Neural cell (in vitro differentiated cells): ENCODE results near the gene TMOD2.

Experiments
- EP300 ChIP-seq: fragments of 450-650 bp; conservative IDR thresholded peaks from 2 replicates; pipeline ENCODE4 v1.6.1; 2014; ENCODE audit warnings: antibody characterized with exemption, mild to moderate bottlenecking, moderate library complexity; ENCODE audit not compliant: poor library complexity, severe bottlenecking
- MXI1 ChIP-seq: fragments of 450-650 bp; conservative IDR thresholded peaks from 2 replicates; pipeline ENCODE4 v1.6.1; 2014; ENCODE audit warnings: antibody characterized with exemption, mild to moderate bottlenecking; ENCODE audit not compliant: poor library complexity, severe bottlenecking
- POLR2AphosphoS5 ChIP-seq: IDR thresholded peaks from 2 replicates; pipeline ENCODE4 v1.6.1; 2012
- RAD21 ChIP-seq: fragments of 450-650 bp; conservative IDR thresholded peaks from 2 replicates; pipeline ENCODE4 v1.6.1; 2014; ENCODE audit warnings: antibody characterized with exemption, mild to moderate bottlenecking, moderate library complexity
- TAF1 ChIP-seq: IDR thresholded peaks from 2 replicates; pipeline ENCODE4 v1.6.1; 2012; ENCODE audit warnings: low read depth
- TF ChIP-seq, protein P1 (sequence below): fragments of 450-650 bp; IDR thresholded peaks from 2 replicates; pipeline ENCODE4 v1.5.1; 2014; ENCODE audit warnings: antibody characterized with exemption, mild to moderate bottlenecking, moderate library complexity; ENCODE audit not compliant: poor library complexity, severe bottlenecking
- TF ChIP-seq, protein P2 (sequence below): IDR thresholded peaks from 2 replicates; pipeline ENCODE4 v1.6.1; 2012; ENCODE audit warnings: borderline replicate concordance

- TF ChIP-seq, protein P1, sequence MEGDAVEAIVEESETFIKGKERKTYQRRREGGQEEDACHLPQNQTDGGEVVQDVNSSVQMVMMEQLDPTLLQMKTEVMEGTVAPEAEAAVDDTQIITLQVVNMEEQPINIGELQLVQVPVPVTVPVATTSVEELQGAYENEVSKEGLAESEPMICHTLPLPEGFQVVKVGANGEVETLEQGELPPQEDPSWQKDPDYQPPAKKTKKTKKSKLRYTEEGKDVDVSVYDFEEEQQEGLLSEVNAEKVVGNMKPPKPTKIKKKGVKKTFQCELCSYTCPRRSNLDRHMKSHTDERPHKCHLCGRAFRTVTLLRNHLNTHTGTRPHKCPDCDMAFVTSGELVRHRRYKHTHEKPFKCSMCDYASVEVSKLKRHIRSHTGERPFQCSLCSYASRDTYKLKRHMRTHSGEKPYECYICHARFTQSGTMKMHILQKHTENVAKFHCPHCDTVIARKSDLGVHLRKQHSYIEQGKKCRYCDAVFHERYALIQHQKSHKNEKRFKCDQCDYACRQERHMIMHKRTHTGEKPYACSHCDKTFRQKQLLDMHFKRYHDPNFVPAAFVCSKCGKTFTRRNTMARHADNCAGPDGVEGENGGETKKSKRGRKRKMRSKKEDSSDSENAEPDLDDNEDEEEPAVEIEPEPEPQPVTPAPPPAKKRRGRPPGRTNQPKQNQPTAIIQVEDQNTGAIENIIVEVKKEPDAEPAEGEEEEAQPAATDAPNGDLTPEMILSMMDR = no peak
- TF ChIP-seq POLR2AphosphoS5 = no peak
- TF ChIP-seq RAD21 = no peak
- no peak for TF ChIP-seq MXI1
- TF ChIP-seq, protein P2, sequence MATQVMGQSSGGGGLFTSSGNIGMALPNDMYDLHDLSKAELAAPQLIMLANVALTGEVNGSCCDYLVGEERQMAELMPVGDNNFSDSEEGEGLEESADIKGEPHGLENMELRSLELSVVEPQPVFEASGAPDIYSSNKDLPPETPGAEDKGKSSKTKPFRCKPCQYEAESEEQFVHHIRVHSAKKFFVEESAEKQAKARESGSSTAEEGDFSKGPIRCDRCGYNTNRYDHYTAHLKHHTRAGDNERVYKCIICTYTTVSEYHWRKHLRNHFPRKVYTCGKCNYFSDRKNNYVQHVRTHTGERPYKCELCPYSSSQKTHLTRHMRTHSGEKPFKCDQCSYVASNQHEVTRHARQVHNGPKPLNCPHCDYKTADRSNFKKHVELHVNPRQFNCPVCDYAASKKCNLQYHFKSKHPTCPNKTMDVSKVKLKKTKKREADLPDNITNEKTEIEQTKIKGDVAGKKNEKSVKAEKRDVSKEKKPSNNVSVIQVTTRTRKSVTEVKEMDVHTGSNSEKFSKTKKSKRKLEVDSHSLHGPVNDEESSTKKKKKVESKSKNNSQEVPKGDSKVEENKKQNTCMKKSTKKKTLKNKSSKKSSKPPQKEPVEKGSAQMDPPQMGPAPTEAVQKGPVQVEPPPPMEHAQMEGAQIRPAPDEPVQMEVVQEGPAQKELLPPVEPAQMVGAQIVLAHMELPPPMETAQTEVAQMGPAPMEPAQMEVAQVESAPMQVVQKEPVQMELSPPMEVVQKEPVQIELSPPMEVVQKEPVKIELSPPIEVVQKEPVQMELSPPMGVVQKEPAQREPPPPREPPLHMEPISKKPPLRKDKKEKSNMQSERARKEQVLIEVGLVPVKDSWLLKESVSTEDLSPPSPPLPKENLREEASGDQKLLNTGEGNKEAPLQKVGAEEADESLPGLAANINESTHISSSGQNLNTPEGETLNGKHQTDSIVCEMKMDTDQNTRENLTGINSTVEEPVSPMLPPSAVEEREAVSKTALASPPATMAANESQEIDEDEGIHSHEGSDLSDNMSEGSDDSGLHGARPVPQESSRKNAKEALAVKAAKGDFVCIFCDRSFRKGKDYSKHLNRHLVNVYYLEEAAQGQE = no peak
- no peak for TF ChIP-seq TAF1
- no peak for TF ChIP-seq EP300
Observed at GRCh38 chr15:51842852-51843737, 91.7 kb downstream of the TMOD2 start.
